HK-2 (cell line): ENCODE results near the gene ASPA.
A peak's percentile ranks its signal among the peaks of the same experiment; 100 is the strongest.
"Not testable (repeated sequence)": the region's sequence is repeated elsewhere in the genome, so short reads cannot be mapped to it uniquely, and the experiment has no call there.

Experiments
- DNase-seq: peaks from one replicate; pipeline ENCODE4 v3.0.0-alpha.2; 2018; ENCODE audit not compliant: unreplicated experiment

ASPA gene

DNA sequence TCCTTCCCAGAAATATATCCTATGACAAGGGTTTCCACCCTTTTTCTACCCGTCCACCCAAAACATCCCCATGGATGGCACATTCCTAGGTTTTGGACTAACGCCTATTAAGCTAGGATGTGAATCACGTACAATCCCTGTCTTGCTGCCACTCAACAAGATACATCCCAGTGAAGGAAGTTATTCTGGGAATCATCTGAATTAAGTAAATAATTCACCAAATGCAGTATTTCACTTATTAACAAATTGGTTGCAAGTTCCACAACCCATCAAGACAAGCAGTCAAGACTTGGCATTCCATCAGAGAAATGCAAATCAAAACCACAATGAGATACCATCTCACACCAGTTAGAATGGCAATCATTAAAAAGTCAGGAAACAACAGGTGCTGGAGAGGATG, 32.1 kb downstream of the ASPA start:
- DNase-seq, result no peak

DNA sequence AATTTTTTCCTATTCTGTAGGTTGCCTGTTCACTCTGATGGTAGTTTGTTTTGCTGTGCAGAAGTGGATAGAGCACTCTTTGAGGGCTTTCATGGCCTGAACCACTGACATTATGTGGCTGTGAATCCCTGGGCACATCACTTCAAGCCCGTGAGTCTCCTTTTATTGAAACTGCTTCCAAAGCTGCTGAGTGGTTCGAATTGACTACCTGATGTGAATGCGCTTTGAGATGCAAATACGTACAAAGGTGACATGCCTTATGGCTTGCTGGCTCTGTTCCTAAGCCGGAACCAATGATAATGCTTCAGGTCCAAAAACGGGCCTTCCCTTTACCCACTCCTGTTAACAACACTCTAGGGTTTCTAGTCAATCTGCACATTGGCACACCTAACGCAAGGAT, 34.3 kb downstream of the ASPA start:
- DNase-seq, result no peak

DNA sequence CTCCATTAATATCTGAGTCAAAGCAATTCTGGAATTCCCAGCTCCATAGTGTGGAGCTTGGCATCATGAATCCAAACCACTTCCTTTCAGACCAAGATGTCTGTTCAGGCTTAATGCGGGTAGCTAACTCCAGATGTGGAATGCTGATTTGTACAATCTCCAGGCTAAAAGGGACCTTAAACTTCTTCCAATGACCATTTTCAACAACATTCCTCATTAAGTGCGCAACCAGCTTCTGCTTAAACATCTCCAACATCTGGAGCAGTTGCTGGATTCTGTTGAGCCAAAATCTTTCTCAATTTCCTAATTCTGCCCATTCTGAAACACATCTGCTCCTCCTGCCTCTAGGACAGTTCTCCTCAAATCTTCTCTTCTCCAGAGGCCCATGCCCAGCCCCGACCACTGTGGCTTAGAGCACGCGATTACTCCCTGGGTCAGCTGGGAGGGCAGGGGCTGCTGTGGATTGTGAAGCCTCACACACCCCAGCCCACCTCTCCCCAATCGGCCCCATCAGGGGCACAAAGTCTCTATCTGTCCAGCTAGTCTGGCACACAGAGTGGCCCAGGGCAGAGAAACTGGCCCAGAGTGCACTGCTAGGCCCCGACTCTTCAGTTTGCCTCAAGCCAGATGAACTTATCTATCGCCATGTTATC, 36.2 kb downstream of the ASPA start:
- DNase-seq, result no peak

DNA sequence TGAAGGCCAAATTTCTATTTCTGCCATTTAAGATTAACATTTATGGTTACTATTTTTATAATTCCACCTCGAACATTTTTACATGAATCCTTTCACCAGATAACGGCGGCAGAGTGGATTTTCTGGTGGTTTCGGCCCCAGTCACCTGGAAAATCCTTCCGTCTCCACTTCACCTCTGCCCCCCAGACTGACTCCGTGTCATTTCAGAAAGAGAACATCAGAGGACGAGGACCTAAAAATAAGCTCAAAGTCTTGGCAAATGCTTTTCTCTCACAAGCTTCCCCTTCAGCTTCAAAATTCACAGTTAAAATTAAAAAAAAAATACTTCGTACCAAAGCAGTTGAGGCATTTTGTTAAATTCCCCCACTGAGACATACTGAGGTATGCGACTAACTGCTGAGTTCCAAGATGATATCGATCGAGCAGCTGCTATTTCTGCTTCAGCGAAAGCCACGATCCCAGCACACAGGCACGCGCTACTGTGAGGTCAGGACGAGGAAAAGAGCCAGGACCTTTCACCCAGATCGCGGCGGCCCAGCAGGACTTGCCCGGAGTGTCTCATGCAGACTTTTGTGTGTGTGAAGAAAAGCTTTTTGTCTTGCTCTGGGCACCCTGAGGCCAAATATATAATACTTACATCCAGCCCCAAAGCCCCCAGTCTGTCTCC, 36.8 kb downstream of the ASPA start:
- DNase-seq, result no peak

DNA sequence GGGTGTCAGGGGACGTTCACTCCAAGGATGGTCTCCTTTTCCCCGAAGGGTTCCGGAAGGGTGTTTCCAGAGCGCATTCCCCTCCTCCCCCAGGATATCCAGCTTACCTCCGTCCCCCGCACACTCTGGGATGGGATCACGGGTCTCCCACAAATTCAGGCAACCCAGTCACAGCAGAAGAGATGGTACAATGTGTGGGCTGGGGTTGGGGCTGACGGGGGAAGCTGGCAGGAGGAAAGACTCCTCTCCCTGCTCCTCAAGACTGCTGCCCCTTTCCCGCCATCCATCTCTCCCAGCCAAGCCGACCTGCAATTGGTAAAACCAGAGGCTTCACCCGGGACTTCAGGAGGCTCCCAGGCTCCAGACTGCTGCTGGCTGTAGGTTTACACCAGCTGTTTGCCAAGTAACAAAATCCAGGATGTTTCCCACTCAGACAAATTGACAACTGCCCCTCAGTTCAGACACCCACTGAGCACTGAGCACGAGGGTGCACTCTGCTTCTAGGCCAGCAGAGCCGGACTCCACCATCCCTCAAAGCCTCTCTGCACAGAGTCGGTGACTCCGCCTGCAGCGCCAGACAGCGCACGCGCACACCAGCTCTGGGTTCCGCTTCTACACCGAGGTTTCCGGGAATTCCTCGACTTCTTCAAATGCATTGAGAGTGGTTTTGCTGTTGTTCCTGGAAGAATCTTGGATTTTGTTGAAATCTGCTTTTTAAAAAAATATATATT, 37.7 kb downstream of the ASPA start:
- no peak for DNase-seq

DNA sequence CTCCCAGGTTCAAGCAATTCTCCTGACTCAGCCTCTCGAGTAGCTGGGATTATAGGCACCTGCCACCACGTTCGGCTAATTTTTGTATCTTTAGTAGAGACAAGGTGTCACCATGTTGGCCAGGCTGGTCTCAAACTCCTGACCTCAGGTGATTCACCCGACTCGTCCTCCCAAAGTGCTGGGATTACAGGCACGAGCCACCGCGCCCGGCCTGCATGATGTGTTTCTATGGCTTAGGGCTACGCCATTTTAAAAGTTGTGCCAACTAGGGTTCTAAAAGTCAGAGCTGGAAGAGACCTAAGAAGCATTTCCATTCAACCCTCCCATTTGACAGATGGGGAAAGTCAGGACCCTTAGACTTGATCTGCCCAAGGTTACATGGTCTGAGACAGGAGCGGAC, 38.4 kb downstream of the ASPA start:
- DNase-seq, result not testable (repeated sequence)

DNA sequence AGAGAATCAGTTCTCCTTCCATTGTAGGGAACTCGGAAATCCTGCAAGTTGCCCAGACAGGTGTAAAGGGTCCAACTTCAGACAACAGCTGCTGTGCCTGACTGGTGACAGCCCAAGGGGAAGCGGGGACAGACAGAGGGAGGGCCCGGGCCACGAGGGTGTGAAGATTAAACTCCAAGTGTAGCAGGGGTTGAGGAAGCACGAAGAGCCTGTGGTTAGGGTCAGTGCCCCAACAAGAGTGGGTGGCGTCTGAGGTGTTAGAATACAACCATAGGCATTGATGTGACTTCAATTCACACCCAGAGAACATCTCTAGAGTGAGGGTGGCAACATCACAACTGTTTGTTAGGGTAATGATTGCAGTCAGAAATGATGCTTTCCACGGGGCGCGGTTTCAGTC, 39.1 kb downstream of the ASPA start:
- DNase-seq, result no peak

DNA sequence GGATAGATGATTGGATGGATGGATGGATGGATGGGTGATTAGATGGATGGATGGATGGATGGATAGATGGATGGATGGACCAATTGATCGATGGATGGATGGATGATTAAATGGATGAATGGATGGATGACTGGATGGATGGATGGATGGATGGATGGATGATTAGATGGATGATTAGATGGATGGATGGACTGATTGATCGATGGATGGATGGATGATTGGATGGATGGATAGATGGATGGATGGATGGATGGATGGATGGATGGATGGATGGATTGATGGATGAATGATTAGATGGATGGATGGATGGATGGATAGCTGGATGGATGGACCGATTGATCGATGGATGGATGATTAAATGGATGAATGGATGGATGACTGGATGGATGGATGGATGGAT, 43.7 kb downstream of the ASPA start:
- DNase-seq, result not testable (repeated sequence)

DNA sequence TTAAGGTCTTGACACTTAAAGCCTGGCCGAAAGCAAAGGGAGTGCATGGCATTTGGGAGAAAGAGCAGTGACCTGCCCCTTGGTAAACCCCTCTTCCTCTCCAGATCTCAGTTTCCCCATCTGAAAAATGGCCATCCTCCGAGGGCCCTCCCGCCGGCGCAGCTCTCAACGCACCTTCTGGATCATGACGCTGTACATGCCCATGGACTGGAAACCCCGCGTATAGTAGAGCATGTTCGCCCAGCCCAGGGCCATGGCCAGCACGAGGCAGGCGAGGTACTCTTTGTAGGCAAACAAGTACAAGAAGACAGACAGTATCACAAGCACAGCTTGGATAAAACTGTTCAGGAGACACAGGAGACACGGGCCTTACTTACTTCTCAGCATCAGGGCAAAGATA, 48.2 kb downstream of the ASPA start:
- DNase-seq, result no peak

DNA sequence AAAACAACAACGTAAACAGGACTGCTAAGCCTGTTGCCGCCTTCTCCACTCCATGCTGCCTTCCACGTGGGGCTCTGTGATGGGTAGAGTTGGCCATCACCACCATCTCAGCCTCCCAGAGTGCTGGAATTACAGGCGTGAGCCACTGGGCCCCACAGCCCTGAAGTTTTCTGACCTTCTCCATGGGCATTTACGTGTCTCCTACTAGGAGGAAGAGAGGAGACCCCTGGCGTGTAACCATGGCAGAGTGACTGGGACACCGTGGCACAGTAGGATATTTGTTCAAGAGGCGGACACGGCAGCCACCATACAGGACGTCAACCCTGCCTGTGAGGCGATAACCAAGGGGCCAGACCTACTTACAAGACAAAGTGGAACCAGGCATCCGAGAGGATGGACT, 50.7 kb downstream of the ASPA start:
- DNase-seq, result no peak

DNA sequence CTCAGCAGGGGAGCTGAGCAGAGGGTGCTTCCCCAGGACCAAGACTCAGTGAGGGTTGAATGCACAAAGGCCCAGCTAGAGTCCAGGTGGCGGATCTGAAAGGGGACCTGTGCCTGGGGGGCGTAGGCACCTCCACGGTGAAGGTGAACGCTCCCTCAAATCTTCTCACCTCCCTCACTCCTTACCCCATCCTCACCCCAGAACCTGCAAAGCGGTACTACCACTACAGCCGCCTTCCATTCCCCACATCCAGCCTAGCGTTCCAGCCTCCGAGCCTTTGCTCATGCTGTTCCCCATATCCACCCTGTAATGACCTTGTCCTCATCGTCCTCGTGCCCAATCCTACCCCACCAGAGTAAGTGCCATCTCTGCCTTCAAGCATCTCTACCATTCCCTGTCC, 51.2 kb downstream of the ASPA start:
- no peak for DNase-seq

DNA sequence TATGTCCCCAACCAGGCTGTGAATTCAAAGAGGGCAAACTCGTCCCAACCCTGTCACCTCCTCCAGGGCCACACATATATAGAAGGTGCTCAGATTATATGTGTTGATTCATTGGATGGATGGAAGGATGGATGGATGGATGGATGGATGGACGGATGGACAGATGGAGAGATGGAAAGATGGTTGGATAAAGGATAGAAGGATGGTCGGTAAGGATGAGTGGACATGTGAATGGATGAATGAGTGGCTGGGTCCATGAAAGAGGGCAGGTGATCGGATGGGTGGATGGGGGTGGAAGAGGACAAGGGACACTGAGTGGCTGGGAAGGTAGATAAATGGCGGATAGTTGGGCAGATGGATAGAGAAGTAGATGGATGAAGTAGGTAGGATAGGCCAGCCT, 51.7 kb downstream of the ASPA start:
- DNase-seq, result no peak

DNA sequence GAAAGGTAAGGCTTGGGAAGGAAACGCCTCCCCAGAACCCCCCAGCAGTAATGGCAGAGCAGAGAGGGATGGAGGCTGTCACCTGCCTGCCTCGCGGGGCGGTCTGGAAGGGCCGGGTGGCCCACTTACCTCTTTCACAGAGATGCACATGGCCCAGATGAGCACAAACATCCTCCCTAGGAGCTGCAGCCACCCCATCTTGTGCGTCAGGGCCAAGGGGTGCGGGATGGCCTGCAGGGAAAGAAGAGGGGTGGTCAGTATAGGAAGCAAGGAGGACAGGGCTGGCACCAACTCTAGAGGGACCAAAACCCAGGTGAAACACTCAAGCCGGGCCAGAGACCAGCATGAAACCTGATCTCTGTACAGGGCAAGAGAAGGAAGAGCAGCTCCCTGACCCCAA, 52.1 kb downstream of the ASPA start:
- no peak for DNase-seq

DNA sequence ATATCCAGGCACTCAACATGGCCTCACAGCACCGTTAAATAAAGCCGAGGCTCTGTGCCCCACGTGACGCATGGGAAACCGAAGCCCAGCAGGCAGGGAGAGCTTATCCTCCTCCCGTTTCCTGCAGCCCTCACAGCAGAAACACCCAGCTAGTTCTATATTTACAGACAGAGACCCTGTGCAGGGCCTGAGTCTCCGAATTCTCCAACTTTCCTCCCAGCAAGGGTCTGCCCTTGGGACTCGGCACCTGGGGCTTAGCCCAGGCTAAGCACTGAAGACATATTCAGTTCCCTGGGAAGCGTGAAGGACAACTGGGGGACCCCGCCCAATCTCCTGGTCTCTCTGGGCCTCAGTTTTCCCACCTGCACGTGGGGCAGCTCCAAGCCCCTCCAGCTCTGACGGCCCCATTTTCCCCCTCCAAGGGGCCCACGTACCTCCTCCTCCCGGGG, 52.6 kb downstream of the ASPA start:
- DNase-seq, result no peak

DNA sequence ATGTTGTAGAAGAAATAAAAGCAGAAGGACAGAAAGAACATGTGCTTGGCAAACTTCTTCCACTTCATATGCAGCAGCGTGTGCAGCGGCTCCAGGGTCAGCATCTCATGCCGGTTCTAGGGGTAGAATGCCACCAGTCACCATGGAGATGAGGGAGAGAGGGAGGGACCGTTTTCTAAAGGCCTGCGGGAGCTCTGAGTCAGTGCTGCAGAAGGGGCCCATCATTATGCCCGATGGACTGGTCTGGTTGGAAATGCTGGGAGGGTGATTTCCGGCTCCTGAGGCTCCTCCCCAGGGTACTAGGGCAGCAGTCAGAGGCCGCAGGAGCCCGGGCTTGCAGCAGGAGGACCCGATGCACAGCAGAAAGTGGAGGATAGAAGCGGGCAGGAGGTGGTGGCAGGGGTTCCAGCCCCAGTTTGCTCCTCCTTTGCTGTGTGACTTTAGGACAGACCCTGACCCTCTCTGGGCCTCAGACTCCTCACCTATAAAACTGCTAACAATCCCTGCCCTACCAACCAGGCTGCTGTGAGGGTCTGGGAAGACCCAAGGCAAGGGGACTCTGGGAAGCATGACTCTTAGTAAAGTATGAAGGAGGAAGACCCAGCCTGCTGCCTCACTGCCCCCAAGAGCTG, 53.2 kb downstream of the ASPA start:
- DNase-seq, result peak; percentile 8

DNA sequence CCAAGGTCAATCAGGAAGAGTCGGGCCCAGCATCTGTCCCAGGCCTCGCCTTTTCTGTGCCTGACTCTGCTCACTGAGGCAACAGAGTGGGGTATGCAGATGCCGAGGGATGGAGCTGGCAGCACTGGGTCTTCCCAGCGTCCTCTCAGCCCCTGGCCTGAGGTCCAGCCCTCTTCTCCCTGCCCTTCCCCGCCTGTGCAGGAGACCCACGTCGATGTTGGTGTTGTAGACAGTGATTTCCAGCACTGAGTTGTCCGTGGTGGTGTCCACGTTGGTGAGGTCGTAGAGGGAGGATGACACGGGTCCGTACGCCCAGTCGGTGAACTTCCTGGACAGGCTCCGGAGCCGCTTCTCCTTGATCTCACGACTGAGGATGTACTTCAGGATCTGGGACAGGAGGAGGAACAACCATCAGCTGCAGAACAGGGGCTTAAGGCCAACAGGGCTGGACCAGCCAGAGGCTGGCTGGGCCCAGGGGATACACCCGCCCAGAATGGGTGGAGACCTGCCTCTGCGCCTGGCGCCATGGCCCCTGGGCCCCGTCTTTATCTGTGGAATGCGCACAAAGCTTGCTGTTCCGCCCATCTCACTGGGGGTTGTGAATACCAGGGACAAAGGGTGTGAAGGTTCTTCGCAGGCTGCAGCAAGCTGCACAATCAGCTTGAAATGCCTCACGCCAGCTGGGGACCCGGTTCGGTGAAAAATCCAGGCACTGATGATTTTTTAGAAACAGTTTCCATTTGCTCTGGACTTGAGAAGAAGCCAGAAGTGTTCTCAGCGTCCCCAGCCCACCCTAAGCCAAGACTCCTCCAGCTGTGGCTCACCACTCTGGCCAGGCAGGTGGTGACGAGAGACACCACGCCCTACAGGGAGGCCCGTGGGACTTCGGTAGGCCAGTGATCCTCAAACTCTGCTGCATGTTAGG, 54.3 kb downstream of the ASPA start:
- DNase-seq, result no peak

DNA sequence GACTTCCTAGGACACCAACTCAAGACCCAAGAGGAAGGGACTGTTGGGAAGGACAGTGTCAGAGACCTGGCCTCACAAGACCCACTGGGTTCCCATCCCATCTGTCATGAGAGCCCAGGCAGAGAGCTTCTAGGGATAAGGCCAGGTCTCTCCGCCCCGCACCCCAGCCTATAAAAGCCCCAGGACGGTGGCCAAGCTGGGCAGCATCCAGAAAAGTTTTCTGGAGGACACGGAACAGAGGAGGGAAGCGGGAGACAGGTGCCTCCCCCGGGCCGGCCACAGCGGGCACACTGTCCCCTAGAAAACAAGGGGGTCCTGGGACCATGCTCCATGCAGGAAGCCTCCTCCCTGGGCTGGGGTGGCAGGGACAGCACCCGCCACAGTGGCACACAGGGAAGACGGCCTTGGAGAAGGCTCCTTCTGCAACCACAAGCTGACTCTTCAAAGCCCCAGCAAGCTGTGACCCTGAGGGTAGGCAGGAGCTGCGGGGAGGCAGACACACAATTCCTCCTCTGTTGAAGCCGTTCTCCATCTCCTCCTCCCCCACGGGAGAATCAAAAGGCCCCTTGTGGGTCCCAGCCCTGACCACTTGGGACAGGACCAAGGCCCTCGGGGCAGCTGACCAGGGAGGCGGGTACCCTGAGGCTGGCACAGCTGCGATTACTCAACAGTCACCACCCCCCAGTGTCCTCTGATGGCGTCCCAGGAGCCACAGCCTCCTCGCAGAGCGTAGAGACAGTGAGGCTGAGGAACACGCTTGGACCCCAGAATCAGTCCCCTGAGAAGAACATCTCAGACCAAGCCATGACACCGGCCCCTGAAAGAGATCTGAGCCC, 55.7 kb downstream of the ASPA start:
- no peak for DNase-seq

DNA sequence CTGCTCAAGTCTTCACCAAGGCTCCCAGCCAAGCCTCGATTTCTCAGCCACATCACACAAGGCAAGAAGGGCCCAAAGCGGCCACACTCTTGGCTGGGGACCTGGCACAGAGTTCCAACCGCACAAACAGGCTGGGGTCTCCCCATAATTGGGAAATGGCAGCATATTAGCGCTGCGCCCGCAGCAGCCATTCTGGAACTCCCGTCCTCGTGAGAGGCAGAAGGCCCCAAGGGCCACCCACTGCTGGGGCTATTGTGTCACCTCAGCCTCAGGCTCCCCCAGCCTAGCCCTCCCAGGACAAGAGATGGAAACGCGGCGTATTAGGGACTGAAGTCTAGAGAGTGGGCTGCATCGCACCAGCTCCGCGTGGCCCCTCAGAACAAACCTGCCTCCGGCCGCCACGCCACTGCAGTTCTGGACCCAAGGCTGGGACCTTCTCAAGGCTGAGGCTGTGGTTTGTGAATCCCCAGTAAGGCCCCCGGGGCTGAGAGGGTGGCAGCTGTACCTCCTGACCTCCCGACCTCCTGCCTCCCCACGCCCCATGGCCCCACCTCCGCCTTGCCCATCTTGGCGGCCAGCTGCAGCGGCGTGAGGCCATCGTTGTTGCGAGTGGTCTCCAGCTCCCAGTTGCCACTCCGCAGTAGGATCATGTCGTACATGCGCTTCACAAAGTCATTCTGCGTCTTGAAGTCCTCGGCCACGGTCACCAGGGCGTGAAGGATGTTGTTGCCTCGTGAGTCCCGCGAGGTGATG, 56.5 kb downstream of the ASPA start:
- no peak for DNase-seq

DNA sequence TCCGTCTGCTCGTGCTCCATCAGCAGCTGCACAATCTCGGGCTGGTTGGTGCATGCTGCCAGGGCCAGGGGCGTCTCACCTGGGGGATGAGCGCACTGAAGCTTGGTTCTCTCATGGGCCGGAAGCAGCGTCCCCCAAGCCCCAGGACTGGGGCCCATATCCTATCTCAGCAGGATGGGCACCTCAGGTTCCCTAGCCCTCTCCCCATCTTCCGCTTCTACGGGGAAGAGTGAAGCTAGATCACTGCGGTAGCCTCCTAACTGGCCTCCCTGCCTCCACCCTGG, 57.0 kb downstream of the ASPA start:
- DNase-seq, result no peak

DNA sequence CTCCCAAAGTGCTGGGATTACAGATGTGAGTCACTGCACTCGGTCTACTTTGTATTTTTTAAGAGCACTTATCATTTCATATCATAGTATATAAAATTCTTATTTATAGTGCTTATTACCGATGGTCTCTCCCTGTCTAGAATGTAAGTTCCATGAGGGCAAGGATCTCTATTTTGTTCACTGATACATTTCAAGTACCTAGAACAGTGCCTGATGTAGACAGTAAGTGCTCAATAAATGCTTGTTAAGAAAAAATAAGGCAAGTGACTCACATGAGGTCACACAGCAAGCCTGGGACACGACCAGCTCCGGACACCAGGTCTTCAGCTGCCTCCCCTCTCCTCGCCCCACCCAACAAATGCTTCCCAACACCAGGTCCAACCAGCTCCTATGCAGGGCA, 58.0 kb downstream of the ASPA start:
- no peak for DNase-seq
